HepG2 (cell line): Measurements from ENCODE around the gene ID3. TPM values are rescaled to one million over a fixed set of nuclear protein-coding genes. Genes with fewer than 3 reads are reported as not detected.
A peak's percentile ranks its signal among the peaks of the same experiment; 100 is the strongest.

ENCODE experiments used
- CC2D1A ChIP-seq: sonication (generic); formaldehyde crosslinking; IDR thresholded peaks from 2 replicates; pipeline ENCODE4 v1.8.1; 2023; ENCODE audit warnings: mild to moderate bottlenecking, missing genetic modification reagents
- FOSL2 ChIP-seq: sonication (generic); formaldehyde crosslinking; IDR thresholded peaks from 2 replicates; pipeline ENCODE4 v1.4.0; 2020; ENCODE audit warnings: missing genetic modification reagents
- GFI1 ChIP-seq: sonication (generic); formaldehyde crosslinking; IDR thresholded peaks from 2 replicates; pipeline ENCODE4 v1.5.0; 2020; ENCODE audit warnings: missing genetic modification reagents, mild to moderate bottlenecking, borderline replicate concordance
- ZNF609 ChIP-seq: sonication (generic); formaldehyde crosslinking; IDR thresholded peaks from 2 replicates; pipeline ENCODE4 v1.4.0; 2020; ENCODE audit warnings: mild to moderate bottlenecking, missing genetic modification reagents, borderline replicate concordance
- ZNF724P ChIP-seq: sonication (generic); formaldehyde crosslinking; IDR thresholded peaks from 2 replicates; pipeline ENCODE4 v1.8.0; 2022; ENCODE audit warnings: missing genetic modification reagents, borderline replicate concordance
- ZNF766 ChIP-seq: sonication (generic); formaldehyde crosslinking; IDR thresholded peaks from 2 replicates; pipeline ENCODE4 v1.5.0; 2020; ENCODE audit warnings: missing genetic modification reagents, borderline replicate concordance
- polyA plus RNA-seq, 8 experiments: library from polyadenylated mRNA; depleted of rRNA in 3 of 8; stranded (reverse) in 7 of 8; unstranded in 1 of 8; fragments of >200 nt; fragmentation: Illumina TruSeq in 4 of 8; extraction: Trizol in 4 of 8; gene quantifications; 2 replicates each; pipeline versions ENCODE4 v1.2.1 to v1.2.3, GENCODE V29; 2011 to 2016; ENCODE audit warnings: low read depth in 4 of 8, missing spikeins in 1 of 8, mixed read lengths in 1 of 8; ENCODE audit not compliant: insufficient read depth in 1 of 8
- total RNA-seq, 5 experiments: library from RNA; depleted of rRNA; stranded (reverse); fragments of >200 nt; fragmentation: Illumina TruSeq; extraction: Trizol; gene quantifications; 2 replicates each; pipeline ENCODE4 v1.2.3, GENCODE V29; 2016; ENCODE audit warnings: low read depth in 1 of 5
- TF ChIP-seq, protein P1 (sequence below), 2 experiments: fragments of 450-650 bp in 1 of 2; sonication (generic) in 1 of 2; formaldehyde crosslinking in 1 of 2; IDR thresholded peaks; 2 replicates each; pipeline versions ENCODE4 v1.6.1 to v1.8.0; 2016 to 2022; ENCODE audit warnings: antibody characterized with exemption in 1 of 2, mild to moderate bottlenecking in 1 of 2, missing genetic modification reagents in 1 of 2
- TF ChIP-seq, protein P2 (sequence below): sonication (generic); formaldehyde crosslinking; IDR thresholded peaks from 2 replicates; pipeline ENCODE4 v1.5.0; 2020; ENCODE audit warnings: mild to moderate bottlenecking, missing genetic modification reagents

ID3 gene
- total and polyA plus RNA-seq, 2 of the 13 experiments (the other 11 are each of a cell fraction or from before 2014, with no cell fraction given) = 64.8 to 115 TPM

GRCh38 chr1:23563755-23564374, 4.6 kb upstream of the ID3 start (continued):
- TF ChIP-seq, protein P1, sequence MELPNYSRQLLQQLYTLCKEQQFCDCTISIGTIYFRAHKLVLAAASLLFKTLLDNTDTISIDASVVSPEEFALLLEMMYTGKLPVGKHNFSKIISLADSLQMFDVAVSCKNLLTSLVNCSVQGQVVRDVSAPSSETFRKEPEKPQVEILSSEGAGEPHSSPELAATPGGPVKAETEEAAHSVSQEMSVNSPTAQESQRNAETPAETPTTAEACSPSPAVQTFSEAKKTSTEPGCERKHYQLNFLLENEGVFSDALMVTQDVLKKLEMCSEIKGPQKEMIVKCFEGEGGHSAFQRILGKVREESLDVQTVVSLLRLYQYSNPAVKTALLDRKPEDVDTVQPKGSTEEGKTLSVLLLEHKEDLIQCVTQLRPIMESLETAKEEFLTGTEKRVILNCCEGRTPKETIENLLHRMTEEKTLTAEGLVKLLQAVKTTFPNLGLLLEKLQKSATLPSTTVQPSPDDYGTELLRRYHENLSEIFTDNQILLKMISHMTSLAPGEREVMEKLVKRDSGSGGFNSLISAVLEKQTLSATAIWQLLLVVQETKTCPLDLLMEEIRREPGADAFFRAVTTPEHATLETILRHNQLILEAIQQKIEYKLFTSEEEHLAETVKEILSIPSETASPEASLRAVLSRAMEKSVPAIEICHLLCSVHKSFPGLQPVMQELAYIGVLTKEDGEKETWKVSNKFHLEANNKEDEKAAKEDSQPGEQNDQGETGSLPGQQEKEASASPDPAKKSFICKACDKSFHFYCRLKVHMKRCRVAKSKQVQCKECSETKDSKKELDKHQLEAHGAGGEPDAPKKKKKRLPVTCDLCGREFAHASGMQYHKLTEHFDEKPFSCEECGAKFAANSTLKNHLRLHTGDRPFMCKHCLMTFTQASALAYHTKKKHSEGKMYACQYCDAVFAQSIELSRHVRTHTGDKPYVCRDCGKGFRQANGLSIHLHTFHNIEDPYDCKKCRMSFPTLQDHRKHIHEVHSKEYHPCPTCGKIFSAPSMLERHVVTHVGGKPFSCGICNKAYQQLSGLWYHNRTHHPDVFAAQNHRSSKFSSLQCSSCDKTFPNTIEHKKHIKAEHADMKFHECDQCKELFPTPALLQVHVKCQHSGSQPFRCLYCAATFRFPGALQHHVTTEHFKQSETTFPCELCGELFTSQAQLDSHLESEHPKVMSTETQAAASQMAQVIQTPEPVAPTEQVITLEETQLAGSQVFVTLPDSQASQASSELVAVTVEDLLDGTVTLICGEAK (IDR thresholded peaks at IDR 0.05) = no peak
- TF ChIP-seq, protein P1 (CRISPR knock-in tag; IDR thresholded peaks at IDR 0.05) = no peak
- TF ChIP-seq FOSL2 (CRISPR knock-in tag) (peak; percentile 52; the same call in 1 of the 2 replicates), ZNF609 (CRISPR knock-in tag) (peak; percentile 71; the same call in 1 of the 2 replicates), GFI1 (CRISPR knock-in tag) (peak; percentile 83), ZNF766 (CRISPR knock-in tag) (no peak), CC2D1A (CRISPR knock-in tag) (peak; percentile 42; the same call in 1 of the 2 replicates), ZNF724P (no peak)
- TF ChIP-seq, protein P2, sequence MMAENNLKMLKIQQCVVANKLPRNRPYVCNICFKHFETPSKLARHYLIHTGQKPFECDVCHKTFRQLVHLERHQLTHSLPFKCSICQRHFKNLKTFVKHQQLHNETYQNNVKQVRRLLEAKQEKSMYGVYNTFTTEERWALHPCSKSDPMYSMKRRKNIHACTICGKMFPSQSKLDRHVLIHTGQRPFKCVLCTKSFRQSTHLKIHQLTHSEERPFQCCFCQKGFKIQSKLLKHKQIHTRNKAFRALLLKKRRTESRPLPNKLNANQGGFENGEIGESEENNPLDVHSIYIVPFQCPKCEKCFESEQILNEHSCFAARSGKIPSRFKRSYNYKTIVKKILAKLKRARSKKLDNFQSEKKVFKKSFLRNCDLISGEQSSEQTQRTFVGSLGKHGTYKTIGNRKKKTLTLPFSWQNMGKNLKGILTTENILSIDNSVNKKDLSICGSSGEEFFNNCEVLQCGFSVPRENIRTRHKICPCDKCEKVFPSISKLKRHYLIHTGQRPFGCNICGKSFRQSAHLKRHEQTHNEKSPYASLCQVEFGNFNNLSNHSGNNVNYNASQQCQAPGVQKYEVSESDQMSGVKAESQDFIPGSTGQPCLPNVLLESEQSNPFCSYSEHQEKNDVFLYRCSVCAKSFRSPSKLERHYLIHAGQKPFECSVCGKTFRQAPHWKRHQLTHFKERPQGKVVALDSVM (CRISPR knock-in tag) = 0 out of 2 replicates have a peak, but pooled peaks have one; percentile 8
